Brain microvascular endothelial cell (primary cell): Measurements from ENCODE around the gene H1-8.
"Not testable (repeated sequence)": the region's sequence is repeated elsewhere in the genome, so short reads cannot be mapped to it uniquely, and the experiment has no call there.

Experiments used
- DNase-seq: peaks from one replicate; pipeline ENCODE4 v3.0.0-alpha.2; 2020
- H3K27ac ChIP-seq: fragments of 250-450 bp; sonication (Bioruptor Pico); 2 replicates; pipeline ENCODE4 v1.5.1; 2020; ENCODE audit warnings: mild to moderate bottlenecking, moderate library complexity
- H3K27me3 ChIP-seq: fragments of 250-450 bp; sonication (Bioruptor Pico); replicated peaks from 2 replicates; pipeline ENCODE4 v1.5.1; 2020; ENCODE audit warnings: mild to moderate bottlenecking
- H3K36me3 ChIP-seq: fragments of 250-450 bp; sonication (Bioruptor Pico); replicated peaks from 2 replicates; pipeline ENCODE4 v1.5.1; 2020; ENCODE audit warnings: mild to moderate bottlenecking
- H3K4me3 ChIP-seq: 2 replicates; pipeline ENCODE4 v1.5.1; 2011; ENCODE audit warnings: low read depth, mild to moderate bottlenecking, control low read depth, low read length, moderate library complexity
- CTCF ChIP-seq: IDR thresholded peaks from 2 replicates; pipeline ENCODE4 v1.5.1; 2011; ENCODE audit warnings: low read depth, mild to moderate bottlenecking, moderate library complexity, low read length, control low read depth, inconsistent platforms; ENCODE audit errors: missing control alignments
- in situ Hi-C: cut with HindIII; loops from 2 replicates; pipeline ENCODE4 v1.10.0; 2017; ENCODE audit warnings: low sequenced_read_pairs, low pct_ligation_motif_present

Gene H1-8

GRCh38 chr3:129506231-129506742 lies 36.7 kb upstream of the H1-8 start:
- Histone ChIP-seq H3K4me3 (no peak overlapping the region), H3K27me3 (no peaks in the 10 kb centered on the region), H3K27ac (no peak overlapping the region), H3K36me3 (no peaks in the 10 kb centered on the region)
- TF ChIP-seq CTCF, result no peak
- no peak for DNase-seq
- in situ Hi-C loops, result no loop called here

GRCh38 chr3:129507181-129507831 lies 35.7 kb upstream of the H1-8 start:
- in situ Hi-C loops, result no loop called here
- DNase-seq, result no peak
- Histone ChIP-seq H3K36me3 (no peaks in the 10 kb centered on the region), H3K27me3 (no peaks in the 10 kb centered on the region), H3K4me3 (no peak overlapping the region), H3K27ac (no peak overlapping the region)
- TF ChIP-seq CTCF, result no peak

GRCh38 chr3:129512595-129512994 lies 30.4 kb upstream of the H1-8 start:
- H3K4me3 ChIP-seq, result no peak overlapping the region
- DNase-seq, result no peak
- no peaks in the 10 kb centered on the region for H3K36me3 ChIP-seq
- in situ Hi-C loops, result no loop called here
- H3K27me3 ChIP-seq, result no peaks in the 10 kb centered on the region
- TF ChIP-seq CTCF, result no peak
- no peak overlapping the region for H3K27ac ChIP-seq

GRCh38 chr3:129513705-129514104 lies 29.3 kb upstream of the H1-8 start:
- no peak for TF ChIP-seq CTCF
- DNase-seq, result no peak
- H3K4me3 ChIP-seq, result no peak overlapping the region
- in situ Hi-C loops, result no loop called here
- H3K36me3 ChIP-seq, result no peaks in the 10 kb centered on the region
- H3K27ac ChIP-seq, result no peak overlapping the region
- no peaks in the 10 kb centered on the region for H3K27me3 ChIP-seq

GRCh38 chr3:129514110-129514509 lies 28.9 kb upstream of the H1-8 start:
- no peak overlapping the region for H3K27ac ChIP-seq
- no peaks in the 10 kb centered on the region for H3K27me3 ChIP-seq
- in situ Hi-C loops, result no loop called here
- no peak for DNase-seq
- H3K36me3 ChIP-seq, result no peaks in the 10 kb centered on the region
- TF ChIP-seq CTCF, result no peak
- no peak overlapping the region for H3K4me3 ChIP-seq

- Histone ChIP-seq H3K27ac (no peak overlapping the region), H3K27me3 (no peaks in the 10 kb centered on the region), H3K4me3 (no peak overlapping the region), H3K36me3 (no peaks in the 10 kb centered on the region)
- DNase-seq, result no peak
- no peak for TF ChIP-seq CTCF
- in situ Hi-C loops, result no loop called here
These were observed 28.4 kb upstream of the H1-8 start for GRCh38 chr3:129514563-129514962.

GRCh38 chr3:129515108-129515820 lies 27.7 kb upstream of the H1-8 start:
- H3K27me3 ChIP-seq, DNase-seq, in situ Hi-C loops, H3K27ac ChIP-seq, H3K4me3 ChIP-seq, H3K36me3 ChIP-seq: not testable (repeated sequence)

GRCh38 chr3:129515821-129516432 lies 27.0 kb upstream of the H1-8 start:
- H3K36me3 ChIP-seq, DNase-seq, H3K27me3 ChIP-seq, in situ Hi-C loops, H3K27ac ChIP-seq, H3K4me3 ChIP-seq: not testable (repeated sequence)
